Thyroid gland (tissue), 4 donors: ENCODE data around the gene OR2AG1. TPM values are rescaled to one million over a fixed set of nuclear protein-coding genes. Genes with fewer than 3 reads are reported as not detected.

Source experiments
- DNase-seq, 2 donors: peaks; one replicate each; pipeline ENCODE4 v3.0.0-alpha.2; 2019
- H3K27ac ChIP-seq, 3 donors: fragments of 200-600 bp; sonication (generic); 1 replicate in 2 of 3; 2 replicates in 1 of 3; pipeline ENCODE4 v1.5.1; 2016 to 2019; ENCODE audit warnings: mild to moderate bottlenecking in 1 of 3, moderate library complexity in 1 of 3
- H3K27me3 ChIP-seq: fragments of 200-600 bp; sonication (generic); one replicate; pipeline ENCODE4 v1.5.1; 2019
- H3K36me3 ChIP-seq, 2 donors: fragments of 200-600 bp; sonication (generic); one replicate each; pipeline ENCODE4 v1.5.1; 2016 to 2019
- H3K4me1 ChIP-seq, 2 donors: fragments of 200-600 bp; sonication (generic); one replicate each; pipeline ENCODE4 v1.5.1; 2017 to 2019
- H3K4me3 ChIP-seq, 3 donors: fragments of 200-600 bp; sonication (generic); replicated peaks in 1 of 3; 1 replicate in 2 of 3; 2 replicates in 1 of 3; pipeline ENCODE4 v1.5.1; 2016; ENCODE audit warnings: mild to moderate bottlenecking in 1 of 3
- H3K9me3 ChIP-seq: fragments of 200-600 bp; sonication (generic); one replicate; pipeline ENCODE4 v1.5.1; 2017
- POLR2A ChIP-seq, 2 donors: fragments of 450-650 bp; IDR thresholded peaks; one replicate each; pipeline ENCODE4 v1.6.1; 2017; ENCODE audit warnings: antibody characterized with exemption in 2 of 2, mild to moderate bottlenecking in 2 of 2, moderate library complexity in 1 of 2
- WGBS, 2 donors: methylation state at CpG; one replicate each; pipeline ENCODE4 v1.1.5; 2017; 5-methylcytosine and 5-hydroxymethylcytosine counted together
- intact Hi-C: fragments of 100-400 bp; cut with DNase I; formaldehyde crosslinking; loops from one replicate; pipeline ENCODE4 v1.15.1; 2023
- total RNA-seq, 4 donors: library from RNA; depleted of rRNA; stranded (reverse); fragments of >200 nt; gene quantifications; one replicate each; pipeline ENCODE4 v1.2.3, GENCODE V29; 2016
- TF ChIP-seq, protein P1 (sequence below), 6 experiments: fragments of 200-600 bp in 3 of 6; fragments of 450-650 bp in 3 of 6; sonication (generic) in 3 of 6; IDR thresholded peaks; one replicate each; pipeline ENCODE4 v1.5.1; 2016 to 2019; ENCODE audit warnings: antibody characterized with exemption in 6 of 6, mild to moderate bottlenecking in 2 of 6, inconsistent platforms in 1 of 6, moderate library complexity in 1 of 6

OR2AG1 gene
- total RNA-seq, 4 donors from 2014 or later = not detected

DNA sequence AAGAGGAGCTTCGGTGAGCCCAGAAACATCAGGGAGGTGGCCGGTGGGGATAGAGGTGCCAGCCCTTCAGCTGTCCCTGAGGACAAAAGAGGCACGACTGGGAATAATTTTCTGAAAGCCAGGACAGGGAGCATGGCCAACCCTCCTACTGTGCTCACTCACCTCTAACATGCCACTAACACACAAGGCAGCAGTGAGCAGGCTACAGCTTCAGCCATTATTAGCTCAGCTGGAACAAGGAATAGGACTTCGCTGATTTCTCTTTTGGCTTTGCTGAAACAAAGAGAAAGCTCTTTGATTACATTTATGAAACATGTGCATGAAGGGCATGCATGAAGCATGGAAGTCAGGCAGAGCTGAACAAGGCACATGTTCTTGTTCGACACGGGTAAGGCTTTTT, 50.5 kb downstream of the OR2AG1 start:
- Histone ChIP-seq H3K27me3 (no peaks in the 10 kb centered on the region), H3K27ac (no peak overlapping the region), H3K9me3 (no peaks in the 10 kb centered on the region), H3K4me1 (no peaks in the 10 kb centered on the region), H3K36me3 (no peaks in the 10 kb centered on the region), H3K4me3 (no peak overlapping the region)
- WGBS, 2 donors = 74 to 78% methylated on average over 6 of the region's 6 CpGs
- intact Hi-C loops = no loop called here
- no peak for DNase-seq
- no peak for TF ChIP-seq POLR2A (IDR thresholded peaks at IDR 0.05)
- TF ChIP-seq, protein P1, sequence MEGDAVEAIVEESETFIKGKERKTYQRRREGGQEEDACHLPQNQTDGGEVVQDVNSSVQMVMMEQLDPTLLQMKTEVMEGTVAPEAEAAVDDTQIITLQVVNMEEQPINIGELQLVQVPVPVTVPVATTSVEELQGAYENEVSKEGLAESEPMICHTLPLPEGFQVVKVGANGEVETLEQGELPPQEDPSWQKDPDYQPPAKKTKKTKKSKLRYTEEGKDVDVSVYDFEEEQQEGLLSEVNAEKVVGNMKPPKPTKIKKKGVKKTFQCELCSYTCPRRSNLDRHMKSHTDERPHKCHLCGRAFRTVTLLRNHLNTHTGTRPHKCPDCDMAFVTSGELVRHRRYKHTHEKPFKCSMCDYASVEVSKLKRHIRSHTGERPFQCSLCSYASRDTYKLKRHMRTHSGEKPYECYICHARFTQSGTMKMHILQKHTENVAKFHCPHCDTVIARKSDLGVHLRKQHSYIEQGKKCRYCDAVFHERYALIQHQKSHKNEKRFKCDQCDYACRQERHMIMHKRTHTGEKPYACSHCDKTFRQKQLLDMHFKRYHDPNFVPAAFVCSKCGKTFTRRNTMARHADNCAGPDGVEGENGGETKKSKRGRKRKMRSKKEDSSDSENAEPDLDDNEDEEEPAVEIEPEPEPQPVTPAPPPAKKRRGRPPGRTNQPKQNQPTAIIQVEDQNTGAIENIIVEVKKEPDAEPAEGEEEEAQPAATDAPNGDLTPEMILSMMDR (IDR thresholded peaks at IDR 0.05) = no peak

DNA sequence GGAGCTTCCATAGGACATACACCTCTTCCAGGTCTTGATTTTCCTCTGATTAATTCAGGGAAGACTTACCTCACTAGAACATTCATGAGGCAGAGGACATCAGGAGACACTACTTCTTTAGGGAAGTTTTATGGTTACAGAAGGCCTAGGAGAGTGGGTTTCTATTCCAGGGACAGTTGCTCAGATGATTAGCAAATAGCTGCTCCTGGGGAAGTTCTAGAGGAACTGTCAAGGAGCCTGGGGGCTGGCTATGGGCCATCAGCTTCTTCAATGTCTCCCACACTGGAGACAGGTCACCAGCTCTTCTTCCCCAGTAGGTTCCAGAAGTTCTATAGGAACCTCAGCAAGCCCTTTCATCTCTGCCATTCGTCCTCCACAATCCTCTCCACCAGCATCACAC, 51.2 kb downstream of the OR2AG1 start:
- DNase-seq = no peak
- H3K27me3 ChIP-seq = no peaks in the 10 kb centered on the region
- TF ChIP-seq, protein P1 (IDR thresholded peaks at IDR 0.05) = no peak
- H3K4me3 ChIP-seq = no peak overlapping the region
- H3K27ac ChIP-seq = no peak overlapping the region
- 77 to 78% methylated on average over 1 of the region's 1 CpG for WGBS, 2 donors
- no peaks in the 10 kb centered on the region for H3K9me3 ChIP-seq
- H3K36me3 ChIP-seq = no peaks in the 10 kb centered on the region
- H3K4me1 ChIP-seq = no peaks in the 10 kb centered on the region
- intact Hi-C loops = no loop called here

Other genes starting within 250 kb of the OR2AG1 start
- 10 to 100 TPM; 12.9 to 36.7 (median 18.8) TPM for gene RRP8, start 179.4 kb upstream of the OR2AG1 start, total RNA-seq
- 100 to 1,000 TPM; 101 to 144 (median 121) TPM for gene ILK, start 179.2 kb upstream of the OR2AG1 start, total RNA-seq
- 100 to 1,000 TPM in 3 of 4 donors, 10 to 100 TPM in 1; 96.6 to 113 (median 108) TPM for gene TAF10, start 170.8 kb upstream of the OR2AG1 start, total RNA-seq
- 10 to 100 TPM; 51.3 to 97.3 (median 69.1) TPM for gene TPP1, start 163.6 kb upstream of the OR2AG1 start, total RNA-seq
- gene DCHS1, start 127.2 kb upstream of the OR2AG1 start, total RNA-seq = 10 to 100 TPM in 1 of 4 donors, 1 to 10 TPM in 3; 5.6 to 14.4 (median 9.6) TPM
- gene MRPL17, start 99.7 kb upstream of the OR2AG1 start, total RNA-seq = 100 to 1,000 TPM in 2 of 4 donors, 10 to 100 TPM in 2; 37.8 to 579 (median 144) TPM
- under 1 TPM; 0.11 to 0.92 (median 0.34) TPM for gene OR2AG2, start 11.0 kb upstream of the OR2AG1 start, total RNA-seq
- gene OR6A2, start 16.7 kb downstream of the OR2AG1 start, total RNA-seq = under 1 TPM; 0.27 to 0.92 (median 0.67) TPM
- gene OR10A5, start 62.7 kb downstream of the OR2AG1 start, total RNA-seq = not detected
- not detected for gene OR10A2, start 80.0 kb downstream of the OR2AG1 start, total RNA-seq
- not detected for gene OR10A4, start 93.6 kb downstream of the OR2AG1 start, total RNA-seq
- 1 to 10 TPM in 1 of 4 donors, under 1 TPM in 1, not detected in 2; 0.54 to 1.2 TPM for gene OR2D2, start 109.5 kb downstream of the OR2AG1 start, total RNA-seq
- not detected for gene OR2D3, start 138.0 kb downstream of the OR2AG1 start, total RNA-seq
- gene ZNF215, start 143.4 kb downstream of the OR2AG1 start, total RNA-seq = 1 to 10 TPM; 1.7 to 3.5 (median 2.1) TPM
- 1 to 10 TPM; 5.1 to 8.1 (median 6.7) TPM for gene ZNF214, start 237.3 kb downstream of the OR2AG1 start, total RNA-seq
- gene NLRP14, start 237.5 kb downstream of the OR2AG1 start, total RNA-seq = under 1 TPM in 2 of 4 donors, not detected in 2; 0.11 to 0.15 TPM